MM.1S (cell line): ENCODE results near the gene AZIN2.

Experiments used
- CTCF ChIP-seq: fragments of 300-600 bp; sonication (generic); IDR thresholded peaks from 2 replicates; pipeline ENCODE4 v1.5.1; 2016; ENCODE audit warnings: antibody characterized with exemption, low read length, mixed read lengths
- EZH2 ChIP-seq: fragments of 300-600 bp; sonication (generic); optimal IDR thresholded peaks from 2 replicates; pipeline ENCODE3; 2017; ENCODE audit warnings: low read depth, mild to moderate bottlenecking, antibody characterized with exemption, low read length, mixed read lengths

- TF ChIP-seq CTCF (no peak), EZH2 (no peak)
These were observed 12.1 kb downstream of the AZIN2 start for GRCh38 chr1:33093004-33093403.
